ENCODE data around the gene FBXO15.

The FBXO15 gene

DNA sequence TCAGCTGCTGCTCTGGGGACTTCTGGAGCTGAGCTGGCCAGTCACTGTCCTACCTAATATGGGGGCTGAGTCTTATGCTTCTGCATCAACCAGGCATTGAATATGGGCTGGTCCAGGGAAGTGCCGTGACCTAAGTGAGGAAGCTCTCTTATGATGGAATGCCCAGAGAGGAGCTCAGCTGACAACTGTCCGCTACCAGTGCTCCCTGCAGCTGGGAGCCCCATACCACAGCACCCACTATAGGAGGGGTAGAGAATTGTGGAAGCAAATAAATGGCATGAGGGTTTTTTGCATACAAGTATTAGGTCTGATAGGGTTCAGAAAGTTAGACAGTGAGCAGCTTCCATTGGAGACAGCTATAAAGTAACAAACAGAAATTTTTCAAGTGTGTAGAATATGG is 5.2 kb upstream of the FBXO15 start:
- DNase-seq, result no peak

DNA sequence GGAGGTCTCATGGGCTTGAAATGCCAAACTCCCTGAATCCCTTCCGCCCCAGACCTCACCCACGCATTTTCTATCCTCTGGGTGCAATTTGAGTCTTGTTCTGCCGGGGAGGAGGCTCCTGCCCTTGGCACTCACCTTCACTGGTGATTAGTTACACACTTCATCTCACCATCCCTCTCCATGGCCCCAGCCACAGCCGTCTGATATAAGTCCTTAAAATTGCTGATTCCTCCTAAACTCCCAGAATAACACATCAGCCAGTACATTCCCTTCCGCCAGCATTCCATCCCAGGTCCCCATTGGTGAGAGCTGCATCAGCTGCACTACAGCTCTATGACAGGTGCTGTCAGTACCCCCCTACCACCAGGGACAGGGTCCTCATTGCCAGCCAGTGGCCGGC is 4.6 kb upstream of the FBXO15 start:
- DNase-seq, result no peak

- DNase-seq, result no peak
Measured at GRCh38 chr18:74149878-74150277, 2.2 kb upstream of the FBXO15 start.

DNA sequence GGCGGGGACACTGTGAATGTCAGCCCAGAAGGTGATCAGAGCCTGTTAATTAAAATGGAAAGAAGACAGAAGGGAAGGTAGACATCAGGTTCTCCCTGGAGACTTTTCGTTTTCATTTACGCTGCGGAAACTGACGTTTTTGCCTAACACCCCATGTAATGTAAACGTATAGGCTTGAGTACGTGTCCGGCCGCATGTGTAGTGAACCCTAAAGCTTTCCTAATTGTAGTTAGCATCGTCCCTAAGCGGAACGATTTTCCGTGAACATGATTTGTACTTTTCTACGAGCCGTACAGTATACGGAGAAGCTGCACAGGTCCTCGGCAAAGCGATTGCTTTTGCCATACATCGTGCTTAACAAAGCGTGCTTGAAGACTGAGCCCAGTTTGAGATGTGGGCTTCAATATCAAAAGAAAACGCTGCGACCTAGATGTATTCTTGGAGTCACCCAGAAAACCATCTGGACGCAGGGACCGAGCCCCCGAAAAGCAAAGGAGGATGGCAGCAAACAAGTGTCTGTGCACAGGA is 973 bp upstream of the FBXO15 start:
- no peak for DNase-seq

DNA sequence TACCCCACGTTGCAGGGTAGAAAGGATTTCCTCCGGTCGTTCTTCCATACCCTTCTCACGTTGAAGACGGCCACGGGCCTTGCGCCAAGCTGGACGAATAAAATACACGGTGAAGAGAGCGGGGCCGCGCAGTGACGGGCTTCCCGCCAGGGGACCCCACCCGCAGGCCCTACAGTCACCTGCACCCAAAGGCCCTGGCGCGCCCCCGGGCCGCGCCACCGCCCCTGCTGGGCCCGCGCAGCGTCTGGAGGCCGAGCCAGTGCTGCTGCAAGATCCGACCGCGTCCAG is 199 bp downstream of the FBXO15 start:
- DNase-seq, result no peak

- no peak for DNase-seq
Measured at GRCh38 chr18:74146756-74147155, 878 bp downstream of the FBXO15 start.

DNA sequence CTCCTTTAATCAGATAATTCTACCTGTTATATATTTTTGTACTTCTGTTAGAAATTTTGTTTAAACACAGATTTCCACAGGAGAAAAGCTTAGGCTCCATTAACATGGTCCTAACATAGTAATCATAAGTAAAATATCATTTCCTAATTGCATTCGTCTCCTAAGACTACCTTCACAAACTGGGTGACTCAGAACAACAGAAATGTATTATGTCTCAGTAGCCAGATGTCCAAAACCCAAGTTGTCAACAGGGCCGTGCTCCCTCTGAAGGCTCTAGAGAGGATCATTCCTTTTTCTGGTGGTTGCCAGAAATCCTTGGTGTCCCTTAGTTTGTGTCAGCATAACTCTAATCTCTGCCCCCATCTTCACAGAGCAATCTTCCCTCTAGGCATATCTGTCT is 5.4 kb downstream of the FBXO15 start:
- DNase-seq, result no peak

DNA sequence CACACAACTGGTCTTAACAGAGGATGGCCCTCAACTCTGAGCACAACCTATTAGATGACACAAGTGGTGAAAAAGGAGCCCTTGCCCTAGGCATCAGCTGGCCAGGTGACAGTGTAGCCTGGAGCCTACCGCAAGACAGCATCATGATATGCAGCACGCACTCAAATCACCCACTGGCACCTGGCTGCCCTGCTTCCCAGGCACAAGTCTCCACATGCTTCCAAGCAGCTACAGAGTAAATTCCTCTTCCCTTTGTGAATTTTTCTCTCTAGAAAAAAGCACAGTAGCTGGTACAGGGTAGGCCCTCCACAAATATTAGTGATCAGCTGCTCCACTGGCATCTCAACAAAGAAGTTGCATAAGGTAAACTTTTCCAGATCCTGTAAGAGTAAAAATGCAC is 6.0 kb downstream of the FBXO15 start:
- DNase-seq, result no peak

GRCh38 chr18:74140582-74140981 is 7.1 kb downstream of the FBXO15 start:
- DNase-seq, result no peak

- DNase-seq, result no peak
Measured at GRCh38 chr18:74139888-74140287, 7.7 kb downstream of the FBXO15 start.

GRCh38 chr18:74139411-74139810 is 8.2 kb downstream of the FBXO15 start:
- DNase-seq, result no peak

DNA sequence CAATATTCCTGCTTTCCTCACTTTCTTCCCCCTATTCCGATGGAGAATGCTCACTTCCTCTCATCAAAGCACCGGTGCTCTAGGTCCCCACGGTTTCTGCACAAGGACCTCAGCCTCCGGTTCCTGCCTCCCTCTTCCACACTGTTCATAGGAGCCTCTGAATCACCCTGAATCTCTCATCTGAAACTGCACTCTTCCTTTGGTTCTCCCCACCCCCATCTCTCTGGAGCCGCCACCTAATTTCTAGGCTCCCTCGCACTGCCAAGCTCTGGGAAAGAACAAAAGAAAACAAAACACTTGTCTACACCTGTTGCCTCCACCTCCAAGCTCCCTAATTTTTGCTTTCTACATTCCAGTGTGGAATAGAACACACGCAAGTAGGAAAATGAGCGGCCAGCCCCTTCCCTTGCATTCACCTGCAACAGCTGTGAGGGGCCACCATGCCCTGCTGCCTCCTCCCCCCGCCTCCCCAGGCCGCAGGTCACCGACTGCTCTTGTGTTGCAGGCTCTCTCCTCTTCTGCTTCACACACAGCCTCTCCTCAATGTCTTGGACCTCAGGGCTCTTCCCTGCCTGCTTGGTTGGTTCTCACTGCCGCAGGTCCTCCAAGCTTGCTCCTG is 9.6 kb downstream of the FBXO15 start:
- no peak for DNase-seq

DNA sequence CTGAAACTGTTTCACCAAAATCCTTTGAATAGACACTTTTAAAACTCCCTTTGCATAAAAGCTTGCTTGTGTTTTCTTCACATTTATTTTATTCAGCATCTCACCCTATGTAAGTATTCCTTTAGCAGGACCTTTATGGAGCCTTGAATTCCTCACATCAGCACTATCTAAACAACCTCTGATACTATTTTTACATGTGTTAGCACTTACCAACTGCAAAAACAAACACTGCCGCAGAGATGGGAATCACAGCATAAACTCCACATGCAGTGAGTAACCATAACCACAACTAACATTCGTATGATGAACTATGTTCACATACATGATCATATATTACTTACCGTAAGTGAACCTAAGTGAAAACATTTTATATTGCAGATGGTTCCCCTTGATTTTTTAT is 15.4 kb downstream of the FBXO15 start:
- no peak for DNase-seq

DNA sequence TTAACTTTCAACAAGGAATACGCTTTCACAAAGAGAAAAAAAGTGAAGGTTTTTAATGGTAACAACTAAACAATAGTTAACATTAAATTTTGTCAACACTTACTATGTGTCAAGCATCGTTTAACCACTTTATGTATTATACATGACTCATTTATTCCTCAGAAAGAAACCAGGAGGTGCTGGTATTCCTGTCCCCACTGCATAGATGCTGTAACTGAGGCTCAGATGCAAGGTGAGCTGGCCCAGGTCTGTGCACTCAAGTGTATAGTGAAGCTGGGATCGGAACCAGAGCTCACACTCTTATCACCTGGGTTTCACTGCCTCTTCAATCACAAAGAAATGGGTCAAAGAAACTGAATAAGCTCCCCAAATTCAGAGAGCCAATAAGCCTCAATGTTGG is 16.5 kb downstream of the FBXO15 start:
- DNase-seq, result no peak

GRCh38 chr18:74128159-74128558 is 19.5 kb downstream of the FBXO15 start:
- DNase-seq, result no peak

GRCh38 chr18:74126684-74127655 is 20.7 kb downstream of the FBXO15 start:
- DNase-seq, result no peak

GRCh38 chr18:74124642-74125041 is 23.0 kb downstream of the FBXO15 start:
- DNase-seq, result no peak

- no peak for DNase-seq
Measured at GRCh38 chr18:74123200-74123599, 24.4 kb downstream of the FBXO15 start.

DNA sequence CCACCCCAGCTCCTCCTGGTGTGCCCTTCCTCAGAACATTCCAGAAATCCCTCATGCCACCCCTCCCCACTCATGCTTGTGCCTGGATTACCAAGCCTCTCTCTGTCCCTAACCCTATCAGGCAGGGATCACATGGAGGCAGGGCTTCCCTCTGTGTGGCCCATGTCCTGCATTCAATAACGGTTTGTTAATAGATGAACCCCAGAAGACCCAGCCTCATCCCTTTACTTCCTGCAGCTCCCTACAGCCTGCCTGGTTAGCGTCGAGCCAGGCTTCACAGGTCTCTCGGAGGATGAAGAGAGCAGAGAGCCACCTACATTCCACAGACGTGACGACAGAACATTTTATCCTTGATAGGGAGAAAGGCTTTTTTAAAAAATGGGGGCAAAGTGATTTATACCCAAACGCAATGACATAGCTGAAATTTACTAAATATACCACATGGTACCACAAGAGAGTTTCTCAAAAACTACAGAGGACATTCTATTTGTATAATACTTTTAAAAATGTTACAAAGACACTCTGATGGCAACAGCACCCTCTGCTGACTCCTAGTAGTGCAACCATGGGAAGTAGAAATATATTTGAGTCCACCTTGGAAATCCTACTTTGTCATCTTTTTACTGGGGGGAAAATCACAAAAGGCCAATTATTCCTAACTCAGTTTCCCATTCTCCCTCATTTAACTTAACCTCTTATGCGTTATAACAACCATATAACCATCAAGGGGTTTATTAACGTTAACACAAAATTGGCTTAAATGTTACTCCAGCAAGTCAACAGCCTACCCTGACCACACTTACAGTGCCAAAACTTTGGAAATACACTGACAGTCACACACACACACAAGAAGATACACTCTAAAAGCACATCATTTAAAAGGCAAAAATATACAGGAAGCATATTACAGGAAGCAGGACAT is 30.7 kb downstream of the FBXO15 start:
- peak in 1 of 4 experiments; percentile 5 for DNase-seq

- DNase-seq, result no peak
Measured at GRCh38 chr18:74115046-74115445, 32.6 kb downstream of the FBXO15 start.

DNA sequence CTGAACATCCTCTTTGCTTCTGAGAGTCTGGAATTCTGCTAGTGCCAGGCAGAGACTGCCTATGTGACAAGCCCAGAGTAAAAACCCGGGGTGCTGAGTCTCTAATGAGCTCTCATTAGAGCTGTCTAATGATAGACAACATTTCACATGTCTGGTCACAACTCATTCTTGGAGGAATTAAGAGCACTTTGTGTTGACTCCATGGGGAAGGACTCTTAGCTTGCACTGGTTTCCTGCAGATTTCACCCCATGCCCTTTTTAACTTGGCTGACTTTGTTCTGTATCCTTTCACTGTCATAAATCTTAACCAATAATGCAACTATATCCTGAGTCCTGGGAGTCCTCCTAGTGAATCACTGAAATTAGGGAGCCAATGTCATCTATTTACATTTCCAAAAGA is 33.5 kb downstream of the FBXO15 start:
- DNase-seq, result no peak

- DNase-seq, result no peak
Measured at GRCh38 chr18:74113711-74114110, 33.9 kb downstream of the FBXO15 start.

DNA sequence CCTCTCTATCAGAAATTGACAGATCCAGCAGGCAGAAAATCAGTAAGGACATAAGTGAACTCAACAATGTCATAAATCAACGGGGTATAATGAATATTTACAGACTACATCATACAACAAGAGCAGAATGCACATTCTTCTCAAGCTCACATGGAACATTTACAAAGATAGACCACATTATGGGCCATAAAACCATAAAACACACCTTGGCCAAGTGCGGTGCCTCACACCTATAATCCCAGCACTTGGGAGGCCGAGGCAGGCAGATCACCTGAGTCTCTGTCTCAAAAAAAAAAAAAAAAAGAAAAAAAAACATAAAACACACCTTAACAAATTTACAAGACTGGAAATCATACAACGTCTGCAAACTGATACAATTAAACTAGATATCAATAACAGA is 36.7 kb downstream of the FBXO15 start:
- no peak for DNase-seq
